ENCODE measurements around the gene SLC22A23. TPM values are rescaled to one million over a fixed set of nuclear protein-coding genes. Genes with fewer than 3 reads are reported as not detected.

The SLC22A23 gene
- total and polyA plus RNA-seq, 2 of the 4 experiments (the other 2 are of a cell fraction) = 0.72 to 1.6 TPM

GRCh38 chr6:3398165-3398562 lies 58.7 kb downstream of the SLC22A23 start:
- Histone ChIP-seq H4K91ac (ENCODE audit: insufficient read depth, low read depth, low read length) (no peak overlapping the region), H3K4ac (ENCODE audit: low read depth, low read length) (no peak overlapping the region), H3K36me3 (ENCODE audit: control insufficient read depth, insufficient read depth, low read length) (no peaks in the 10 kb centered on the region), H3K4me2 (ENCODE audit: low read depth, low read length) (no peak overlapping the region), H3K79me1 (ENCODE audit: low read depth in 1 of 2, low read length in 2 of 2) (no peaks in the 10 kb centered on the region), H3K4me3 (ENCODE audit: insufficient read depth, low read depth, low read length) (no peak overlapping the region), H2AFZ (replicated peaks; ENCODE audit: low read length, poor library complexity) (no peak overlapping the region), H3K27ac (ENCODE audit: insufficient read depth, low read length) (no peak overlapping the region), H4K5ac (ENCODE audit: low read depth, low read length) (no peak overlapping the region), H4K8ac (ENCODE audit: low read depth in 2 of 2, low read length in 2 of 2) (no peak overlapping the region), H3K23ac (ENCODE audit: low read depth, low read length) (no peak overlapping the region), H3K9ac (ENCODE audit: low read depth, low read length) (no peak overlapping the region), H2BK5ac (ENCODE audit: low read depth, low read length, poor library complexity, severe bottlenecking) (no peak overlapping the region), H4K20me1 (ENCODE audit: insufficient read depth, low read length) (no peaks in the 10 kb centered on the region), H2AK9ac (replicated peaks; ENCODE audit: low read depth, low read length, poor library complexity) (no peak overlapping the region), H3K4me1 (ENCODE audit: control insufficient read depth, insufficient read depth, low read length) (no peaks in the 10 kb centered on the region), H2BK15ac (ENCODE audit: low read depth, low read length) (no peak overlapping the region), H2AK5ac (ENCODE audit: low read depth, low read length) (no peak overlapping the region), H3K27me3 (ENCODE audit: control insufficient read depth, insufficient read depth, low read length) (peaks cover 33% of the 10 kb centered on the region), H2BK20ac (ENCODE audit: low read depth, low read length) (no peak overlapping the region), H3K9me3 (ENCODE audit: control insufficient read depth, insufficient read depth, low read length) (no peaks in the 10 kb centered on the region), H3K56ac (ENCODE audit: extremely low read depth, insufficient read depth, low read length) (no peak overlapping the region; the same call in 1 of the 2 replicates), H3K9me1 (ENCODE audit: insufficient read depth, low read length) (no peaks in the 10 kb centered on the region), H2BK120ac (ENCODE audit: low read depth, low read length) (no peak overlapping the region), H3K18ac (ENCODE audit: low read depth, low read length) (no peak overlapping the region), H3K14ac (replicated peaks; ENCODE audit: low read depth, low read length) (no peak overlapping the region)
- intact Hi-C loops (cut with micrococcal nuclease) = no loop called here
- POLR2A ChIA-PET (ENCODE audit: unreplicated experiment) = no interaction called here
- in situ Hi-C loops (cut with MboI; ENCODE audit: low sequenced_read_pairs) = no loop called here
- DNase-seq (no peak), ATAC-seq (ENCODE audit: low read depth) (no peak)
- TF ChIP-seq NFE2L2 (IDR thresholded peaks at IDR 0.05; ENCODE audit: low read depth, low read length) (no peak), RCOR1 (IDR thresholded peaks at IDR 0.05; ENCODE audit: insufficient replicate concordance, low read length) (no peak), SMC3 (IDR thresholded peaks at IDR 0.05; ENCODE audit: low read depth, low read length) (no peak), CEBPB (IDR thresholded peaks at IDR 0.05; ENCODE audit: low read depth, low read length) (no peak), BHLHE40 (IDR thresholded peaks at IDR 0.05; ENCODE audit: low read depth, low read length) (no peak), RFX5 (IDR thresholded peaks at IDR 0.05; ENCODE audit: low read depth, low read length) (no peak), CHD1 (IDR thresholded peaks at IDR 0.05; ENCODE audit: low read depth, low read length) (no peak), MXI1 (IDR thresholded peaks at IDR 0.05; ENCODE audit: borderline replicate concordance, low read depth, low read length) (no peak), POLR2A (IDR thresholded peaks at IDR 0.05; ENCODE audit: low read depth, low read length) (no peak), MAZ (IDR thresholded peaks at IDR 0.05; ENCODE audit: borderline replicate concordance, low read depth, low read length) (no peak), MAFK (IDR thresholded peaks at IDR 0.05; ENCODE audit: low read depth, low read length) (no peak), RAD21 (IDR thresholded peaks at IDR 0.05; ENCODE audit: low read length) (no peak), USF2 (IDR thresholded peaks at IDR 0.05; ENCODE audit: low read depth, low read length) (no peak), CTCF (conservative IDR thresholded peaks at IDR 0.05; ENCODE audit: low read depth, low read length) (no peak), FOS (IDR thresholded peaks at IDR 0.05; ENCODE audit: low read depth, low read length) (no peak)
- TF ChIP-seq, protein P1, sequence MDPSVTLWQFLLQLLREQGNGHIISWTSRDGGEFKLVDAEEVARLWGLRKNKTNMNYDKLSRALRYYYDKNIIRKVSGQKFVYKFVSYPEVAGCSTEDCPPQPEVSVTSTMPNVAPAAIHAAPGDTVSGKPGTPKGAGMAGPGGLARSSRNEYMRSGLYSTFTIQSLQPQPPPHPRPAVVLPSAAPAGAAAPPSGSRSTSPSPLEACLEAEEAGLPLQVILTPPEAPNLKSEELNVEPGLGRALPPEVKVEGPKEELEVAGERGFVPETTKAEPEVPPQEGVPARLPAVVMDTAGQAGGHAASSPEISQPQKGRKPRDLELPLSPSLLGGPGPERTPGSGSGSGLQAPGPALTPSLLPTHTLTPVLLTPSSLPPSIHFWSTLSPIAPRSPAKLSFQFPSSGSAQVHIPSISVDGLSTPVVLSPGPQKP (IDR thresholded peaks at IDR 0.05; ENCODE audit: borderline replicate concordance, low read depth, low read length) = no peak
- WGBS, 2 experiments (ENCODE audit: extremely low coverage in 2 of 2, insufficient read length in 1 of 2) = no CpG with 5 or more reads among the region's 3 CpGs
- dilution Hi-C loops (cut with HindIII; ENCODE audit: low sequenced_read_pairs, unreplicated experiment) = no loop called here
- CTCF ChIA-PET = no interaction called here
- BruUV-seq (replicated peaks) = no TSS peak
